ENCODE data around the gene FGF12.

The FGF12 gene

DNA sequence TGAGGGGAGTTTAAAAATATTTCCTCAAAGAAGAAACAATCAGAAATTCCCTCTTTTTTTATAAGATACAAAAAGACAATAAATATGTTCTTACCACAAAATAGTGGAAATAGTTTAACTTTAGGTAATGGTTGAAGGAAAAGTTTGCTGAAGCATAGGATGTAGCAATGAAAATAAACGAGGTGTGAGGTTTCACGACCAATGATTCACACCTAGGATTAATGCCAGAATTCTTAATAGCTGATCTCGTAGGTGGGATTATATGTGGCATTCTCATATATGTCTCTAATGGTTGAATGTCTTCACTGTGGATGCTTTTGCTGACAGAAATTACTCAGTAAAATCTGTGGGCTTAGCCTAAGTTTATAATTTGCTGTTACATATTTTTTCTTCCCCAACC is 467.7 kb downstream of the FGF12 start:
- no peak for DNase-seq (ENCODE audit: low spot score)

DNA sequence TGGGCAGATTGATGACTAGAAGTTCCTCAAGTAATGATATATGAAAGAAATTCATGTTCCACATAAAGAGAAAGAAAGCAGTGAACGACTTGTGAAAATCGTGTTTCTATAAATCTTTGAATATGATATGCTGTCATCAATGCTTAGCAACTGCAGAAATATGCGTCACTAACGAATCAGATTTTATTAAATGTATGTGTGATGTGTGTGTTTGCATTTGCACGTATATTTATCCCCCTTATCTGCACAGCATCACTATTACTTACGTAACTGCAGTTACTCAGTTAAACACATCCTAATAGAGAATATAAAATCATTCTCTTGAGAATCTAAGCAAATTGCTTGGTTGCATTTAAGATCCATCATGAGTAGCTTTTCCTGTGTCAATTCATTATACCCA is 468.6 kb downstream of the FGF12 start:
- DNase-seq (ENCODE audit: low spot score) = no peak

- DNase-seq (ENCODE audit: low spot score) = no peak
Measured at GRCh38 chr3:192255839-192256238, 471.5 kb downstream of the FGF12 start.

GRCh38 chr3:192253138-192253887 is 474.0 kb downstream of the FGF12 start:
- DNase-seq (ENCODE audit: low spot score) = no peak

- DNase-seq (ENCODE audit: low spot score) = no peak
Measured at GRCh38 chr3:192249516-192249915, 477.8 kb downstream of the FGF12 start.

GRCh38 chr3:192246847-192247559 is 480.3 kb downstream of the FGF12 start:
- no peak for DNase-seq (ENCODE audit: low spot score)

DNA sequence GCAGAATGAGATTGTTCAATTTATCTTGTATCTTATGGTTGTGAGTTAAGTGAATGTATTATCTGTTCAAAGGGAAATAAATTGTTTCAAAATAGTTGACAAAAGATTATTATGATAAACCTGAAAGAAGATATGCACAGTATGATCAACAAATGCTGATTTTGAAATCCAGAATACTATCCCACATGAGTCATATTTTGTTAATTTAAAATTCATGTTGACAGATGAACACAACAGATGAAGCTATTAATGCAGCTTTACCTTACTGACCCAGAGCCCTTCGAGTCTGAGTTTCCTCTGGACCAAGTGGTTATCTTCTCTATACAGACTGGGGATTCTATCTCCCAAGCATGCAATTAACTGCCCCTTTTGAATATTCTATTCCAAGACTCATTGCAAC is 482.8 kb downstream of the FGF12 start:
- DNase-seq (ENCODE audit: low spot score) = no peak

GRCh38 chr3:192239956-192240355 is 487.4 kb downstream of the FGF12 start:
- no peak for DNase-seq (ENCODE audit: low spot score)

- DNase-seq (ENCODE audit: low spot score) = no peak
Measured at GRCh38 chr3:192237992-192238608, 489.2 kb downstream of the FGF12 start.

DNA sequence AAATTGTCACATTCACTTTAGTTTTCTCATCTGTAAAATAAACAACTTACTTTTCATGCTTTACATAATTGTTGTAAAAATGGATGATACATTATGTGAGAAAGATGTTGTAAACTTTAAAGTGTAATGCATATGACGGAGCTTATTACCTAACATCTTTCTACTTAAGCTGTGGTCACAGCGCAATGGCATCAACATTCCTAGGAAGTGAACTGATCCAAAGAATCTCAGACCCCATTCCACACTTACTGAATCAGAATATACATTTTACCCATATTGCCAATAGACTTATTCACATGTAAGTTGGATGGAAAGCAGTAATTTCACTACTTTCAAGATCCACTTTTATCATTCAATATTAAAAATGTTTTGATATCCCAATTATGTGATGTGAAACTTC is 497.5 kb downstream of the FGF12 start:
- DNase-seq (ENCODE audit: low spot score) = no peak

GRCh38 chr3:192224634-192225155 is 502.6 kb downstream of the FGF12 start:
- DNase-seq (ENCODE audit: low spot score) = no peak

- no peak for DNase-seq (ENCODE audit: low spot score)
Measured at GRCh38 chr3:192223815-192224214, 503.5 kb downstream of the FGF12 start.

DNA sequence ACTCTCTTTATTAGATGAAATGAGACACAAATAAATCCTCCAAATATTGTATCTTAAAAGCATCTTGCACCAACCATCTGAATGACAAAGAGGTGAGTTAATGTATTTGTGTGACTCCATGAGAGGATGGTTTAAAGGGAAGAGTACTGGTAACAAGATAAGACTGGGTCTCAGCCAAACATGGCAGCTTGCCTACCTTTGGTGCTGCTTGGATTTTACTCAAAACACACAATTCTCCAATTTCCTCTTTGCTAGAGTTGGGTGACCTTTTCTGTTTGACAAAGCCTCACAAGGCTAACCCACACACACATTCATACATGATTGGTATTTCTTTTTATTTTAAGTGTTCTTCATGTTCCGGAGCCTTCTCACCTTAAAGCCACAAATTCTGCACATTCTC is 506.4 kb downstream of the FGF12 start:
- DNase-seq (ENCODE audit: low spot score) = no peak

DNA sequence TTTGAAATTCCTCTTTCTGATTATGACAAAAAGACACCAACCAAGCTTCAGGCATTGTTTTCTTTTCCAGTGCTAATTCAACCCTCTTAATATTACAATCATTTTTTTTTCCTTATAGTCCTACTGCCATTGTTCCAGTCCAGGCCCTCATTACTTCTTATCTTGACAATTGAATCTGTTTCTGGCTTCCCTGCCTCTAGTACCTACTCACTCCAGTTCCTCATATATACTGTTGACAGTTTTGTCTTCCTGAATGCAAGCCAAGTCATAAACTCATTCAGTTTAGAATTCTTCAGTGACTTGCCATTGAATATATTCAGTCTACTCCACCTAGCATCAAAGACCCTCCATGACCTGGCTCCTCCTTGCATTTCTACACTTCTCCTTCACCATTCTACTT is 507.4 kb downstream of the FGF12 start:
- DNase-seq (ENCODE audit: low spot score) = no peak

- no peak for DNase-seq (ENCODE audit: low spot score)
Measured at GRCh38 chr3:192216067-192216466, 511.3 kb downstream of the FGF12 start.

DNA sequence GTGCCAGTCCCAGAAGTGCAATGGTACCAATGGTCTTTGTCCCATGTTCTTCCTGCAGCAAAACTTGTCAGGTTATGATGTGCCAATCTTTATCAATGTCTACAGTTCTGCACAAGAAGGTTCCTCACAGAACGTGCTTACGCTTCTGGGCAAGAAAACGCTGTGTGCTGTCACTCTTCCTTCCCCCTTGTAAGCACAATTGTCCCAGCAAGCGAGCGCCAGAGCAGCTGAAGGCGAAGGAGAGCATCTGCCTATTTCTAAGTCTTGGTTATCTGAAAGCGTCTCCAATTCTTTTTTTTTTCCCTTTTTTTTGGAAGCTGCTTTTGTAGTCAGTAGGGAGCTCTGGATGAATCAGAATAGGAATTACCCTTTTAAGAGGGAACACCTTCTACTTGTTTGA is 514.4 kb downstream of the FGF12 start:
- DNase-seq (ENCODE audit: low spot score) = no peak

GRCh38 chr3:192212335-192212734 is 515.0 kb downstream of the FGF12 start:
- no peak for DNase-seq (ENCODE audit: low spot score)

DNA sequence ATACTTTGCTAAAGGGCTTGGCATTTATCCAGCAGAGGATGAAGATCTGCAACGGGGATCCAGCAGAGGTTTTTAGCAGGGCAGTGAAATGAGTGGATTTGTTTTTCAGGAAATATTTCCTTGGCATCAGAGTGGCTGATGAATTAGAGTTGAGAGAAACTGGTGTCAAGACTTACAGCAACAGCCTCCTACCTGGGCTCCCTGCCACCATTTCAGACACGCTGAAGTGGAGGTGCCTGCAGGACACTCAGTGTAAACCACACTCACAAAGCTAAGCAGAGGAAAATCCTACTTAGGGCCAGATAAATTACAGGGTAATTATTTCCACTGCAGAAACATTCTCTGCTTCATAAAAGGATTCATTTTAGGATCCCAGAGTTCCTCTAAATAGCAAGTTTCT is 519.7 kb downstream of the FGF12 start:
- no peak for DNase-seq (ENCODE audit: low spot score)

DNA sequence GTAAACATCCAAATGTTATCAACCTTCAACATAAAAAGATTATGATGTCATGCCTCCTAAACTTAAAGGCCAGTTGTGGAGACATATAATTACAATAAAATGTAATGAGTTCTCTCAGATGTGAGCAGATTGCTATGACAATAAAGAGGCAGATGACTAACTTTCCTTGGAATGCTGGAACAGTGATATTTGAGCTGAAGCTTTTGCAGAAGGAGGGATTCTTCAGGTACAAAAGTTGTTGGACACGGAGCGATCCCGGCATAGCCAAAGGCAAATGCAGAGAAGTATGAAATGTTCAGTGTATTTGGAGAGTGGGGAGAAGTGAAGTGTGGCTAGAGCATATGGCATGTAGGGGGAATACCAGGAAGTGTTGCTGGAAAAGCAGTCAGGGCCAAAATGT is 520.1 kb downstream of the FGF12 start:
- DNase-seq (ENCODE audit: low spot score) = no peak

GRCh38 chr3:192194085-192194484 is 533.3 kb downstream of the FGF12 start:
- DNase-seq (ENCODE audit: low spot score) = no peak

- DNase-seq (ENCODE audit: low spot score) = peak; percentile 3
Measured at GRCh38 chr3:192188218-192188835, 539.0 kb downstream of the FGF12 start.

DNA sequence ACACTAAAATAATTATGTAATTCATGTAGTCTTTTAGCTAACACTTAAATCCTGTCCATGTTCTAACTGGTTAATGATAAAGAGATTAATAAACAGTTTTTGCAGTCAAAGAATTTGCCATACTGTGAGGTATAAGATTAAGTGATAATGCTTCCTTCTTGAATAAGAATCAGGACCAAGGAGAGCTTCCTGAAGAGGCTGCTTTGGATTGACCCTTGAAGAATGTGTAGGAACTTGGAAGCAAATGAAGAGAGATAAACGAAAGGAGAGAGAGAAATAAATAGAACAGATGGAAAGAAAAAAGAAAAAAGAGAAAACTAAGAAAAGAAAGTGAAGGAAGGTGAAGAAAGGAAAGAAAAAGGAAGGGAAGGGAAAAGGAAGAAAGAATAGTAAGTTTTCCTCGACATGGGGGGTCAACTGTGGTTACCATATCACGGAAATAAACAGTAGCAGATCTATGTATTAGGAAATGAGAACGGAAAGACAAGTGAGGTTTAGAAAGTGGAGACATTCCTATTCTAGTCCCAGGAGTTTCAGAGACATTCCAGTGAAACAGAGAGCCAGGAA is 539.8 kb downstream of the FGF12 start:
- no peak for DNase-seq (ENCODE audit: low spot score)

Measured in CD4-positive, alpha-beta T cell treated with Interleukin-6 at 100 ng/mL for 8 hours (primary cell).